Mammary epithelial cell (primary cell): Measurements from ENCODE around the gene RAI1.

Source experiments
- EZH2 ChIP-seq: IDR thresholded peaks from 2 replicates; pipeline ENCODE4 v1.6.1; 2012; ENCODE audit warnings: low read length, inconsistent platforms, borderline replicate concordance
- TF ChIP-seq, protein P1 (sequence below), 2 donors: IDR thresholded peaks in 1 of 2; conservative IDR thresholded peaks in 1 of 2; 2 replicates each; pipeline ENCODE4 v1.5.1; 2011 to 2012; ENCODE audit warnings: inconsistent platforms in 2 of 2, low read length in 2 of 2, mild to moderate bottlenecking in 2 of 2, control low read depth in 1 of 2, low read depth in 1 of 2; ENCODE audit not compliant: insufficient read depth in 1 of 2; ENCODE audit errors: extremely low read depth in 1 of 2

DNA sequence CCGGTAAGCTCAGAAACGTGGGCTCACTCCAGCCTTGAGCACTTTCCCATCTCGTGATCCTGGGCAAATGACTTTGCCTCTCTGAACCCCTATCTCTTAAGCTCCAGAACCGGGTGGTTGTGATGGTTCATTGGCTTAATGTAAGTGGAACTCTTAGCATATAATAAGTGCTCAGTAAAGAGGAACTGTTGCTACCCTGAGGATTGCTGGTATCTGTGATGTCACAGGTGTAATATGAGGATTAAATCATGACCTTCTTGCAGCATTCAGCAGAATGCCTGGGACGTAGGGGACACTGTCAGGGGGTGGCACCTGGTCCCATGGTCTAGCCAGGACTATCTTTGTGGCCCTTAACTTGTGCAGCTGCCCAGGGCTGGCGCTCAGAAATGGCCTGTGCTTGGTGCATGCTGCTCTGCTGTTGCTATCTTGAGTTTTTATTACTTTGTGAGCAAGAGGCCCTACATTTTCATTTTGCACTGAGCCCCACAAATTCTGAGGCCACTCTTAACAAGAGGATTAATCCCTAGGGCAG lies 86.7 kb downstream of the RAI1 start:
- TF ChIP-seq, protein P1, sequence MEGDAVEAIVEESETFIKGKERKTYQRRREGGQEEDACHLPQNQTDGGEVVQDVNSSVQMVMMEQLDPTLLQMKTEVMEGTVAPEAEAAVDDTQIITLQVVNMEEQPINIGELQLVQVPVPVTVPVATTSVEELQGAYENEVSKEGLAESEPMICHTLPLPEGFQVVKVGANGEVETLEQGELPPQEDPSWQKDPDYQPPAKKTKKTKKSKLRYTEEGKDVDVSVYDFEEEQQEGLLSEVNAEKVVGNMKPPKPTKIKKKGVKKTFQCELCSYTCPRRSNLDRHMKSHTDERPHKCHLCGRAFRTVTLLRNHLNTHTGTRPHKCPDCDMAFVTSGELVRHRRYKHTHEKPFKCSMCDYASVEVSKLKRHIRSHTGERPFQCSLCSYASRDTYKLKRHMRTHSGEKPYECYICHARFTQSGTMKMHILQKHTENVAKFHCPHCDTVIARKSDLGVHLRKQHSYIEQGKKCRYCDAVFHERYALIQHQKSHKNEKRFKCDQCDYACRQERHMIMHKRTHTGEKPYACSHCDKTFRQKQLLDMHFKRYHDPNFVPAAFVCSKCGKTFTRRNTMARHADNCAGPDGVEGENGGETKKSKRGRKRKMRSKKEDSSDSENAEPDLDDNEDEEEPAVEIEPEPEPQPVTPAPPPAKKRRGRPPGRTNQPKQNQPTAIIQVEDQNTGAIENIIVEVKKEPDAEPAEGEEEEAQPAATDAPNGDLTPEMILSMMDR (conservative IDR thresholded peaks at IDR 0.05 in 1 of 2, IDR thresholded peaks at IDR 0.05 in 1 of 2; ENCODE audit: extremely low read depth in 1 of 2, insufficient read depth in 1 of 2, low read depth in 1 of 2, low read length in 2 of 2): no peak
- no peak for TF ChIP-seq EZH2
